ENCODE measurements around the gene METTL6.

- TF ChIP-seq SUZ12 (IDR thresholded peaks at IDR 0.05; ENCODE audit: extremely low read depth, insufficient read depth, insufficient read length) = no peak
- TF ChIP-seq ZNF274 (IDR thresholded peaks at IDR 0.05; ENCODE audit: low read depth, low read length) = no peak
- TF ChIP-seq YY1 (IDR thresholded peaks at IDR 0.05; ENCODE audit: insufficient read depth, insufficient read length) = no peak
Measured at GRCh38 chr3:15382405-15382923, 44.9 kb downstream of the METTL6 start.

All from NT2/D1 (cell line).